ENCODE results near the gene ATP10A.

ATP10A gene

DNA sequence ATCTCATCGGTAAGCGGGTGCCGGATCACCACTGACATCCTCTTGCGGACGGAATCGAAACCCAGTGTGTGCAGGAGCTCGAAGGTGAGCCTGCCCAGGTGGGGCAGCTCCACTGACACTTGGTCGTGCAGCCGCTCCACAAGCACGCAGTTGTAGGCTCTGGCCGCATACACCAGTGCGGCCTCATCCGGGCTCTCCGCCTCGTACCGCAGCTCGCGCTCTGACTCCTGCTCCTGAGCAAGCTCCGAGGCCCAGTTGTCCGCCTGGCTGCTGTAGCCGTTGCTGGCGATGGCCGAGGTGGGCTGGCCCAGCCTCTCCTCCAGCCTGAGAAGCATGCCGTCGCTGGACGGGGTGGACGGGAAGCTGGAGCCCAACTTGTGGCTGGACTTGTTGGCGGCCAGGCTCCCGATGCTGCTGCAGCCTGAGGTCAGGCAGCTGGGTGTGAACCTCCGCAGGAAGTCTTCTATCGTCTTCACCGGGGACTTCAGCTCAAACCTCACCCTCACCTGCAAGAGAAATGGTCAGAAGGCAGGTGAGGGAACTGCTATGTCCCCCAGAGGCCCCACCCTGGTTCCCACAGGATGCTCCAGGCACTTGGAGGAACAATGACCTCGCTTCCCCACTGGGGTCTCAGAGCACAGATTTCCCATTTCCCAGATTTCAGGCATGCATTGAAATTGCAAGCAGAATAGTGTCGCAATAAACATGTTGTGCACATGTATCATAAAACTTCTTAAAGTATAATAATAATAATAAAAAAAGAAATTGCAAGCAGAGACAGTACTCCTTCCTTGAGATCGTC is 149.2 kb downstream of the ATP10A start:
- no peak for DNase-seq

DNA sequence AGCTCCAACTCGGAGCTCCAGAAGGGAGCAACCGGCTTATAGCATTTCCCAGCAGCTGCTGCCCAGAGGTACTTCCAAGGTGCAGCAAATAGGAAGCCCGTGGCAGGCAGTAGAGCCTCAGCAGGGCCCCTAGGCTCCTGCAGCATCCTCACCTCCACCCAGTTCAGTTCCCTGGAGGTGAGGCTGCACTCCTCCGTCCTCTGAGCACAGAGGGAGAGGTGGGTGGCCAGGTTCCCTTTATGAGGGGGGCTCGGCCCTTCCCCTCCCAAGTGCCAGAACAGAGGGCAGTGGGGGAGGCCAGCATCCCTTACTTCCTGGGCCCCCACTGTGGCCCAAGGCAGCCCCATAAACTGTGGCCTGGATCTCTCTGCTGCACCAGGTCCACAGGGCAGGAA is 150.2 kb downstream of the ATP10A start:
- DNase-seq, result no peak

GRCh38 chr15:25712192-25712960 is 150.8 kb downstream of the ATP10A start:
- no peak for DNase-seq

- no peak for DNase-seq
These were observed 151.4 kb downstream of the ATP10A start for GRCh38 chr15:25711691-25712090.

GRCh38 chr15:25711164-25711563 is 152.0 kb downstream of the ATP10A start:
- DNase-seq, result no peak

DNA sequence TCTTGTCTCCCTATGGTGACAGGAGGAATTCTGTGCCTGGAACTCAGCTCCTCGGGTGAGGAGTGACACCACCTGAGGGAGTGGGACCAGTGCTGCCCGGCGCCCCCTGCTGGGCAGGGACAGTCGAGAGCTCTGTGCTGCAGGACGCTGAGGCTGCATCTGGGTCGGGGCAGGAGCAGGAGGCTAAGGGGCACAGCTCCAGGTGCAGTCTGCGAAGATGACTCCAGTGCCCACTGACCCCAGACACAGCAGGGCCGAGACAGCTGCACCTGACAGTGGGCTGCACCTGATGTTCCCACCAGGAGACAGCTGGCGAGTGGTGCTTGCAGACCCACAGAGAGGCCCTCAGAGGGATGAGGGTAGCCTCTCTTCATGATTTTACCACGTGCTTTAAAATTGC is 152.9 kb downstream of the ATP10A start:
- DNase-seq, result no peak

- no peak for DNase-seq
These were observed 153.5 kb downstream of the ATP10A start for GRCh38 chr15:25709437-25710159.

GRCh38 chr15:25708391-25708790 is 154.7 kb downstream of the ATP10A start:
- DNase-seq, result no peak

GRCh38 chr15:25707656-25708365 is 155.3 kb downstream of the ATP10A start:
- DNase-seq, result no peak

- no peak for DNase-seq
These were observed 156.8 kb downstream of the ATP10A start for GRCh38 chr15:25706176-25706955.

DNA sequence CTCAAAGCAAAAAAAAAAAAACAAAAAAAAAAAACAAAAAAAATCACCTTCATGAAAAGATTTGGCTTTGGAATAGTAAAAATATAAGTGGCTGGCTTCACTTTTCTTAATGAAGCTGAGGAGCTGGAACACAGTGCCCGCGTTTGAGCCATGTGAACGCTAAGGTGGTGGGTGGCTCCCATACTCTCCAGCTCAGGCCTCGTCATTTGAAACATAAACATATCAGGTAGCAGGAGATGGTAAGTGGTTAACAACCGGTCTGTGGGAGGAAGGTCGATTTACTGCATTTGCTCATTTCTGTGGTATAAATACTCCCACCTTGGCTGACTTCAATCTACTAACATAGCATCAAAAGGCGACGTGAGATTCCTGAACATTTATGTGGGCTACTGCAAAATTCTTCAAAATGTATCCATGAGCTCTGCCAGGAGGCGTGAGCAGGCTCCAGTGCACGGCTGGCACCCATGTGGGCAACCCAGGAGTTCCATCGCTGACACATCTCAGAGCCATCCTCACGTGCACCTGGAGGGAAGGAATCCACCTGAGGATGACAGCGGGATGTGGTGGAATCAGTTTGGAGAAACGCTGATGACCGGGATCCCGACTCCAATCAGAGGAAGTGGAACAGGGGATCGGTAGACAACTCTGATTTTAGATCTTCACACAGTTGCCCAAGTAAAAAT is 157.6 kb downstream of the ATP10A start:
- DNase-seq, result no peak

DNA sequence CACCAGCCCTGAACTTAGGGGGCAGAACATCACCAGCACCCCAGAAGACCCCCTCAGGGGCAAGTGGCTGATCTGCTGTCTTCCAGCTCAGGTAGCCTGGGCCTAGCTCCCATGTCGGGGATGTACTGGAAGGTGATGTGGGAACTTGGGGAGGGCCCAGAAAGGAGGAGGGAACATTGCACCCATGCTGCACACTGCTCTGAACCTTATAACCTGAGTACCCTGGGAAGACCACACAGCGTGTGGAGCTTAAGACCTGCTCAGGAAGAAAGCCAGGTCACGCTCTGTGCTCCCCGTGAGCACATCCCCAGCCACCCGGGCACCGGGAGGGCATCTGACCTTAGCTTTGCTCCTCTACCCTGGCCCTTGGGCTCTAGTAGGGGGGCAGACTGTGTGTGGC is 159.4 kb downstream of the ATP10A start:
- no peak for DNase-seq

DNA sequence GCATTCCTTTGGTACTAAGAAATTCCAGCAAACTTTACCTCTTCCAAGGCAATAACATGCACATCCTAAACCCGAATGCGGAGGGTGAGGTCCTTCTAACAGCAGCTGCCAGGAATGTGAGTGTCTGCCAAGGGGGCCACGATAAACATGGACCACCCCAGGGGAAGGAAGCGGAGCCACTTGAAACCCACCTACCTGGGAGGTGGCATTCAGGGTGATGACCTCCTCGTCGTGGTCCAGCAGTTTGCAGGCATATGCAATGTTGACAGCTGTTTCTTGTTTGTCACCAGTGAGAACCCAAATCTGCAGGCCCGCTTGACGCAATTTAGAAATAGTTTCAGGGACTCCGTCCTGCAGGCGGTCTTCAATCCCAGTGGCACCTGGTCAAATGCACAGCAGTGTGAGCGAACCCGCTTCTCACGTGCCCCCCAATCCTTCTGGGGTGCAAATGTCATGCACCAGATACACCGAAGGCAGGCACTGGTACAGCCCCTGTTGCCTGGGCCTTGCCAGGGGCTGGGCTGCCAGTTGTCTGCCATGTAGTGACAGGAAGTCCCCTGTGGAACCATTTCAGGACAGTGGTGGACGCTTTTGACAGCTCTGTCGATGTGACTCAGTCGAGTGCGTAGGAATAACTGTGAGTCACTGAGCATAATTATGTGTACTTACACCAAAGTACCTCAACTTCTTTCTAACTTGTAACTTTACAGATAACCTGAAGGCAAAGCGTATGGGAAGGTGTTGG is 161.2 kb downstream of the ATP10A start:
- no peak for DNase-seq

- DNase-seq, result no peak
These were observed 162.2 kb downstream of the ATP10A start for GRCh38 chr15:25700916-25701315.

DNA sequence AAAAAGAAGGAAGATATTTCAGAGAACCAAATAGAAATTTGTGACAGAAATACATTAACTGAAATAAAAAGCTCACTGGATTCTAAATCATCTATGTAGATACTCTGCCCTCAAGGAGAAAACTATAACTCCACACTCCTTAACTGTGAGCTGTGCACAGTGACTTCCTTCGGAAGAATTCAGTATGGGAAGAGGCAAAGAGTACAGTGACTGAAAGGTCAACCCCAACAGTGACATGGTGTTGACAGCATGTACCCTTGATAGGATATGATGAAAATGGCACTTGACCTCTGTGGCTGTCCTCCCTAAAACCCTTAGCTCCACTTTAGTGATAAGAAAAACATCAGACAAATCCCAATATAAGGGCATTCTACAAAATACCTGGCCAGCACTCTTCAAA is 165.5 kb downstream of the ATP10A start:
- DNase-seq, result no peak

- no peak for DNase-seq
These were observed 167.0 kb downstream of the ATP10A start for GRCh38 chr15:25695875-25696760.

- no peak for DNase-seq
These were observed 168.3 kb downstream of the ATP10A start for GRCh38 chr15:25694823-25695312.

GRCh38 chr15:25694239-25694584 is 168.9 kb downstream of the ATP10A start:
- DNase-seq, result no peak
